A204.1 (cell line): ENCODE data around the gene NR6A1.

Source experiments
- FAIRE-seq: peaks from 2 replicates; lab custom pipeline; 2012; peaks lifted over from hg19 to GRCh38; lab: Jason Lieb, UNC

Gene NR6A1

DNA sequence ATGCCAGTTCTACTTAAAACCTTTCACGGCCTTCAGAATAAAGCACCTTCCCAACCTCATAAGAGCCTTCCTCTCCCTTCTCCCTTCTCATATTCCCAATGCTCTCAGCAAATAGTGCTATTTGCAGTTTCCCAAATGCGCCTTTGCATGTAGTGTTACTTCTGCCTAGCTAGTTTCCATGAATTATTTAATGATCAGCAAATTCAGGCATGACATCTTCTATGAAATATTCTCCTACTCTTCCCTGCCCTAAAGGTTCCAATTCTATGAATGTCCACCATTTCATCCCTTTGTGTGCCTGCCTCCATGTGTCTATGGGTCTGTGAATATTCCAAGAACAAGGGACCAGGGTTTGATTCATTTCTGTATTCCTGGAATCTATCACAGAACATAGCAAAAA, 165.1 kb downstream of the NR6A1 start:
- no peak for FAIRE-seq

DNA sequence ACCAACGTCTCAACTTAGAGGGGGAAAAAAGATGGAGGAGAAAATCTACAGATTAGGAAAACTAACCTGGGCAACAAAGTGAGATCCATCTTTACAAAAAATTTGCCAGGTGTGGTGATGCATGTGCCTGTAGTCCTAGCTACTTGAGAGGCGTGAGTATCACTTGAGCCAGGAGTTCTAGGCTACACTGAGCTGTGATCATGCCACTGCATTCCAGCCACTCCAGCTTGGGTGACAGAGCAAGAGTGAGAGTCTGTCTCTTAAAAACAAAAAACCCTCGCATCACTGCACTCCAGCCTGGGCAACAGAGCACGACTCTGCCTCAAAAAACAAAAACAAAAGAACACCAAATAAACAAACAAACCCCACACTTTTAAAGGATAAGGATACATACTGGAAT, 165.9 kb downstream of the NR6A1 start:
- no peak for FAIRE-seq

DNA sequence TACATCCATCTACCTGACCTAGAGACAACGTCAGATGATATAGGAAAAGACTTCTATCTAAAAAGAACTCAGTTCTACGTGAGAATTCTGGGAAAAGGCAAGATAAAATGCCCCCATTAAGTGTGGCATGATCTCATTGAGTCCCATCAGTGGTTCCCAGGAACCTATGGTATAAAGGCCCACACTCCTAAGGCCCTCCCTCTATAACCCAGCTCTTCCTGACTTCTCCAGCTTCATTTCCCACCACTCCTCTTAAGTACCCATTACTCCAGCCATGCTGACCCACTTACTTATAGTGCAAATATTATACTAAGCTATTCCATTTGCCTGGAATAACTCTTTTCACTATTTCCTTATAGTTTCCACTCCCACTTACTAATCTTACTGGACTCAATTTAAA, 168.5 kb downstream of the NR6A1 start:
- FAIRE-seq, result no peak

DNA sequence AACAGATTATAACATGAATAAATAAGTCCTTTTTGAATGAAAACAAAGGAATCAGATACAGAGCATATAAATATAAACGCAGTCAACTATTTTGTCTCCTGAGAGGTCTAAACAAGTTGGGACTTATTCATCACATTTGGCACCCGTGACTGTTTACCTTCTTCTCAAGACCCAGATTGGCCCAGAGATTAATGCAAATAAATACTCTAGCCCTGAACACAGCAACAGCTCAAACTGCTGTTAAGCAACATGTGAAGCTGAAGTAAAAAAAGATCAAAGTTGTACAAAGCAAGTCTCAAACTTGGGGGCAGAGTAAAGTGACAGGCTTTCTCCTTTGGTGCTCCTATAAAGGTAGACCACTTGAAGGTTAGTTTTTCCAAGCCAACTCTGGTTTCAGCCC, 168.9 kb downstream of the NR6A1 start:
- no peak for FAIRE-seq

DNA sequence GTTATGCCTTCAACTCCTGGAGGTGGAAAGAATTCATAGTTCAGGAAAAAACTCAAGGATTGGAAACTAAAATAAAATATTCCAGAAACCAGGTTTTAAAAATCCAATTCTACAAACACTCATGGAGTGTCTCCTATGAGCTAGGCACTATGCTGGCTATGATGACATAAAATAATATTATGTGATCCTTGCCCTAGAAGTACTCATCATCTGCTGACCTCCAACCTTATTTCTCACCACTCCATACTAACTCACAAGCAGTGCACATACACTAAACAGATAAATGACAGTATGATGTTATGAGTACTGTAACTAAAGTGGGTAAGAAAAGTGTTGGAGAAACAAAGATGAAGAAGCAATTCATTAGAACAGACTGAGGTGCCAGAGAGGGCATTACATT, 170.7 kb downstream of the NR6A1 start:
- no peak for FAIRE-seq

DNA sequence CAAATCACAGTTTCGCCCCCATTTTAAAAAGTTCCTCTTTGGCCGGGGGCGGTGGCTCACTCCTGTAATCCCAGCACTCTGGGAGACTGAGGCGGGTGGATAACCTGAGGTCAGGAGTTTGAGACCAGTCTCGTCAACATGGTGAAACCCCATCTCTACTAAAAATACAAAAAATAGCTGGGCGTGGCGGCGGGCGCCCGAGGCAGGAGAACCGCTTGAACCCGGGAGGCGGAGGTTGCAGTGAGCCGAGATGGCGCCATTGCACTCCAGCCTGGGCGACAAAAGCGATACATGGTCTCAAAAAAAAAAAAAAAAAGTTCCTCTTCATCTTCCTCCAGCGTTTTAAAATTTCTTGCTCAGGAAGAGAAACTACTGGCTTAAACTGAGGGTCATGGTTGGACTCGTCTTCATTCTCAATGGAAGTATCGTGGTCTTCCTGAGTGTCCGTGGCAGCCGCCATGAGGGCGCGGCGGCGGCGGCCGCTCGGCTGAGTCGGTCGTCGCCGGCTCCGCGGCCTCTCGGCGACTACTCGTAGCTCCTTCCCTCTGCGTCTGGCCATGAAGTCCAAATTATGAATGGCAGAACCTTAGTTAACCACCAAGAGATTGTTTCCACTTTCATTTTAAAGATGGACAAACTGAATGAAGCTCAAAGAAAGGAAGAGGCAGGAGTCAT, 171.9 kb downstream of the NR6A1 start:
- no peak for FAIRE-seq

DNA sequence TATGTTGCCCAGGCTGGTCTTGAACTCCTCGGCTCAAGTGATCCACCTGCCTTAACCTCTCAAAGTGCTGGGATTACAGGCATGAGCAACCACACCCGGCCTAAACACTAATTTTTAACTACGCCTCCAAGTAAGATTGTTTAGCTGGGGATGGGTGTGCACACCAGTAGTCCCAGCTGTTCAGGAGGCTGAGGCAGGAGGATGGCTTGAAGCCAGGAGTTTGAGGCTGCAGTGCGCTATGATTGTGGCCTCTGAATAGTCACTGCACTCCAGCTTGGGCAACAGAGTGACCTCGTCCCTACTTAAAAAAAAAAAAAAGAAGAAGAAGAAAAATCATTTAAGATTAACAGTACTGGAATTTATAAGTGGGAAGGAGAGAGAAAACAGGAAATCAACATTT, 173.1 kb downstream of the NR6A1 start:
- no peak for FAIRE-seq

DNA sequence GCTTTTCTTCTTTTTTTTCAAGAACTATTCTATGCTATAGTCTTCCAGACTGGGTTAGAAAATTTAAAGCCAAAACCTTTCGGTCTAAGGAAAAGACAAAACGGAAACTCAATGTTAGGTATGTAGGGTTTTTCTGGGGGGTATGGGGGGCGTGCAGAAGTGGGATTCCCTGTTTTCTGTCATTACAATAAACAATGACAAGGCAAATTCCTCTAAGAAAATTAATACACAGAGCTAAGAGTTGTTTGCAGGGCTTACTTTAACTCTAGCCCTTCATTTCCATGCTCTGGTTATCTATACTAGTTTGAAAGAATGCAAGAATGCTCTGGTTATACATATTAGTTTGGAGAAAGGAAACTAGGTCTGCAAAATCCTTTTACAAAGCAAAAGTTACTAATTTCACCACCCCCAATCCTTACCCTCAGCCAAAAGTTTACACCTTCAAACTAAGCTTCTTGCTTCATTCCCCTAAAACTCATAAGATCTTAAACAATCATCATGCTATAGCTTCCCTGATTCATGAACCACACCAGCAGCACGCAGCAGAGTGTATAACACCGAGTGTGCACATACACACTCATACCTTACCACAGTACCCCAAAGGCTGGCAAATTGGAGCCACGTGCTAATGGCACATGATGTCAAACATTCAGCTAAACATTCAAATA, 174.8 kb downstream of the NR6A1 start:
- no peak for FAIRE-seq

DNA sequence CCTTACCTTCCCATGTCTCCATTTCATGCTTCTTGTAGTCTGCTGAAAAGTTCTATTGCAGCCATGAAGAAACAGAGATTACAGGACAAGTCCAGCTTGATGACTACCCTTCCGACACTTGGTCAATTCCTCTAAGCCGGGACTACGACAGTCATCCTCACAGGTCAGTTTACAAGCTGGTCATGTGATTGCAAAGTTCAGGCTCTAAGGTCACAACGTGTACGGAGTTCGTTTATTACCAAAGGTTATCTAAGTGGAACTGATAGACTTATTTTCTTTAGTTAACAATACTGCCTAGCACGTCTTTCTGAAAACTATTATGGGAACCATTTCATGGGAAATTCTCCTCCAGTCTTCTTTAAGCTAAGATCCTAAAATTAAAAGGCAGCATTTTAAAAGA, 175.4 kb downstream of the NR6A1 start:
- no peak for FAIRE-seq

DNA sequence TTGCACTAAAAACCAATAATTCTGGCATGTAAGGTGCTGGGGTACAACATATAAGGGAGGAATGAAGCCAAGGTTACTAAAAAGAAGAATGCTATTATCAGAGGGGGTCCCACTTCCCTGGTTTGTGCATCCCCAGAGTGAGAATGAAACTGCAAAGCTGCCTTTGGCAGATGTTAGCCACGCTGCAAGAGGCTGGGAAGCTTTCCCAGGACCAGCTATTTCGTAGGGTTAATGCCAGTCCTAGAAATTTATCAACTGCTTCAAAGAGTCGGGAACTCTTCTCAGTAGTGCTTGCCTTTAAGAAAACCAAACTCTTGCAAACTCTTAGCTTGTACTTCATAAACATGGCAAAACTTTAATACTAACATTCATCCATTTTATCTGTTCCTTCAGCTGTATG, 176.4 kb downstream of the NR6A1 start:
- no peak for FAIRE-seq

DNA sequence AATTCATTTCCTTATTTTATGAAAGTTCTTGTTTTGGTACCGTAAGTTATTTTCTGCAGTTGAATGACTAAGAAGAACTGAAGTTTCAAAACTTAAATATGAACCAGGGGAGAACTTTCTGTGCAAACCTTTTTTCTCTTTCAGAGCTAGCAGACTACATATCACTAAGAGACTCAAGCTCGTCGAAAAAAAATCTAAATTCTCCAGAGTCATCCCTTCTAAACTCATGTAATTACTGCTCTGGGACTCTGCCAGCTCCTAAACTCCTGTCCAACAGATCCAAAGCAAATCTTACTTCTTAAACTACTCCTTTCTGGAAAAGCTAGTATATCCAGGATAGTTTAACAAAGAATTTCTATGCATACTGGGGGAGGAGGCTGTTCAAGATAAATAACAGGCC, 176.9 kb downstream of the NR6A1 start:
- FAIRE-seq, result no peak

DNA sequence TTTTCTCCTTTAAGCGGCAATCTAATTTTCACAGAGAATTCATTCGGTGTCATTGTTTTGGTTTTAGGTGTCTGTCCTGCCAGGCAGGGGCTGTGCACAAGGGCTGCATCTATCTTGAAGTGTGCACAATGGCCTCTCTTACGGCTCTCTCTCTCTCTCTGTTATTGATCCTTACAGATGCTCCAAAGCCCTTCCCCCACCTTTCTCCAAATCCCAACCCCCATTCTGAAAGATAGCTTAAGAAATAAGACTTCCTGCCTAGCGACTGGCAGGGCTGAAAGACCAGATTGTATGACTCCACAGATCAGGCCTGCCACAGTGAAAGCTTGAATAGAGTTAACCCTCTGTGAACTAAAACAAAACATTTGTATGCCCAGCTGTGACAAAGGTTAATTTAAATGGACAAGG, 177.5 kb downstream of the NR6A1 start:
- no peak for FAIRE-seq

DNA sequence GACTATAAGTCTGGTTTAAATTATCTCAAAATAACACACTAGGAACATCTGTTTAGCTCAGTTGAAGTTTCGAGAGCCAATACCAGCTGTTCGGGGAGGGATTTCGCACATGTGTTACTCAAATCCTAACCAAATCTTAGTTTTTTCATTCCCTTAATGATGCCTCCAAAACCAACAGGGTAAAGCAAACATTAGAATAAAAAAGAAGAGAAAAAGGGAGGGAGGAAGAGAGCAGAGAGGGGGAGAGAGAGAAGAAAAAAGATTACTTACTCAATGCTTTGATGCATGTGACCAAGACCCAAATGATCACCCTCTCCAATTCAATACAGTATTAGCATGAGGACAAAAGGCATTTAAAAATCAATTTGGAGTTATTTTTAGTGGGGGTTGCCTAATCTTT, 177.9 kb downstream of the NR6A1 start:
- no peak for FAIRE-seq

DNA sequence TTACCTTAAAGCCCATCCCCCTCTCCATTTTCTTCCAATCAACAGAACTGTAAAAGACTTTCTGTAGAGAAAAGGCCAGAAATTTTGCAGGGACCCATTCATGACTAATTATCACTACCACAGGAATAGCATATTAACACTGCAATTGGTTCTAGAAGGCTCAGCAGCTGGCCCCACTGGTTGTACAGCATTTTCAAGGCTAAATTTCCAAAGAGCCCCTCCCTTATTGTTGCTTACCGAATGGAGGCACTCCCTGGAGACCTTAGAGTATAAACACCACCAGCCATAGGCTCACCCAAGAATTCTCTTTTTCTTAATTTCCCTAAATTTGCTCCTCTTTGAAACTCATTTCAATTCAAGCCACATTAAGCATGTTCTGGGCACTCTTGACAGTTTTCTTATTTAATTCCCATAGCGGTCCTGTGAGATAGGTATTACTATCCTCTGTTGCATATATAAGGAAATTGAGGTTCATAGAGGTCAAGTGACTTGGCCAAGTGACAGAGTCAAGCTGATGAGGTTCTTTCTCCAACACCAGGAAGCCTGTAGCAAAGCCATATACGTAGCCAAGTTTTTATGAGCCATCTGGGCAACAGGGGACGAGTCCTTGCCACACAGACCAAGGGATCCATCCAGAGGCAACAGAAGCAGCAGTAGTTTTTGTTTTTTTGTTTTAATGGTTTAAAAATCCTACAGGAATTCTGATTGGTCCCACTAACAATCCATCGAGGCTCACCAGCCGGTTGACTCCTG, 180.0 kb downstream of the NR6A1 start:
- no peak for FAIRE-seq

DNA sequence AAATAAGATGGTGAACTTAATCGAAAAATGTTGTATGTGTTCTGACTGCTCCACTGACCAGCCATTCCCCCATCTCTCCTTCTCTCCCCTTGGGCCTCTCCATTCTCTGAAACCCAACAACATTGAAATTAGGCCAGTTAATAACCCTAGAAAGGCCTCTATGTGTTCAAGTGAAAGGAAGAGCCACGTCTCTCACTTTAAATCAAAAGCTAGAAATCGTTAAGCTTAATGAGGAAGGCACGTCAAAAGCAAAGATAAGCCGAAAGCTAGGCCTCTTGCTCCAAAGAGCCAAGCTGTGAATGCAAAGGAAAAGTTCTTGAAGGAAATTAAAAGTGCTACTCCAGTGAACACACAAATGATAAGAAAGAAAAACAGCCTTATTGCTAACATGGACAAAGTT, 186.5 kb downstream of the NR6A1 start:
- FAIRE-seq, result no peak

DNA sequence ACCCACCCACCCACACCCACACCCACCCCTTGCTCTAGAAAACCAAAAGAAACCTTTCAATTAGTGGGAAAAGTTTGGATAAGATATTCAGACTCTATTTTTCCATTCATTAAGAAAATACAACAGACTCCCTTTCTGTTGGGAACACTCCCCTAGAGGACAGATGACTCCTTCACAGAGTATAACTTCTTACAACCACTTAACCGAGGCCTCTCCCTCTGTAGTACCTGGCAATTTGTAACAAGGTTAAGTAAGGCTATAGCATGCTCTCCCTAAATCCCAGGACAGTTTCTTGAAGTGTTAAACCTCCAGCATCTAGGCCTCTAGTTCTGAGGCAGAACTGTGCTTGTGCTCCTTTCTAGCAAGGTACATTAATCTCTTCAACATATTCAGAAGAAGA, 188.0 kb downstream of the NR6A1 start:
- no peak for FAIRE-seq

DNA sequence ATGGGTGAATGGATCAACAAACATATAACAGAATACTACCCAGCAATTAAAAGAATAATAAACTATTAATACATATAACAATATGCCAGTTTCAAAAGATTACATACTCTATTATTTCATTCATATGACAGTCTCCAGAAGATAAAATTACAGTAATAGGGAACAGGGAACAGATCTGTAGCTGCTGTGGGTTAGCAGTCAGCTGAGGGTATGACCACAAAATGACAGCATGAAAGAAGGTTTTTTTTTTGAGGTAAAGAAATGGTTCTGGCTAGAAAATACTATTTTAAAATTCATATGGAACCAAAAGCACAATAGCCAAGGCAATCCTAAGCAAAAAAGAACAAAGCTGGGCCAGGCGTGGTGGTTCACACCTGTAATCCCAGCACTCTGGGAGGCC, 190.9 kb downstream of the NR6A1 start:
- FAIRE-seq, result no peak

DNA sequence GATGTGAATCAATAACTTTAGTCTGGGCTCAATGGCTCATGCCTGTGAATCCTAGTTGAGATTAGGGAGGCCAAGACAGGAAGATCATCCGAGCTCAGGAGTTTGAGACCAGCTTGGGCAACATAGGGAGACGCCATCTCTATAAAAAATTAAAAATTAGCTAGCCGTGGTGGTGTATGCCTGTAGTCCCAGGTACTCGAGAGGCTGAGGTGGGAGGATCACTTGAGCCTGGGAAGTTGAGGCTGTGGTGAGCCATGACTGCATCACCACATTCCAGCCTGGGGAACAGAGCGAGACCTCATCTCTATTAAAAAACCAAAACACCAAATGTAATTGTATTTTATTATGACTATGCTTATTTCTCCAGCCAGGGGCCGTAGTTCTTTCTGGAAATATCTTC, 194.4 kb downstream of the NR6A1 start:
- no peak for FAIRE-seq

DNA sequence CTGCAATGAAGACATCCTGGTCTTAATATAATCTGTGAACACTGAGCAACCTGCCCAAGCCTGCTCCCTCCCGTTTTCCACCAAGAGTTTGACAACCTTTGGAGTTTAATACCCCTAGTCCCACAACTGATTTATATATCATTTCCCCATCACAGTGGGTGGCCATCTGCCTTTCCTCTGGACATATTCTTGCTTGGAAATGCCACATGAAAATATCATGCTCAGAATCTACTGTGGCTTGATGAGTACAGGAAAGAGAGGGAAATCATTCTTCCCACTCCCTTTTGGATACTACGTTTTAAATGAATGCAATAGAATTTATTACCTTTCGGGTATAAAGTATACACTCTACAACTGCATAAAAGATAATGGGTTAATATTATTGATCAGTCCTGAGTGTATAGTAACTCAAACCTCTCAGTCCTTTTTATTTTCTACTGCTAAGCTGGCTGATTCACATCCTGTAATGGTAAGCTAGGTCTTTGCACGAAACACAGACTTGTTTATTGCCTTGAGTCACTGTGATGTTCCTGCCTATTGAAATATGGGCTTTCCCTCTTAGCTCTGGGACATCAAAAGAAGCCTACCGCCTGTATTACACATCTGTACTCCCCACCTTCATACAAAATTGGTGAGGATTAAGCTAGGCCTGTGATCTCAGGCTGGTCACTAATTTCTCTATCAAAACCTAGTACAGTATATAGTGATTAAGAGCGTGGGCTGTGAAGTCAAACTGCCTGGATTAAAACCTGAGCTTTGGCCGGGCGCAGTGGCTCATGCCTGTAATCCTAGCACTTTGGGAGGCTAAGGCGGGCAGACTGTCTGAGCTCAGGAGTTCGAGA, 196.4 kb downstream of the NR6A1 start:
- no peak for FAIRE-seq

DNA sequence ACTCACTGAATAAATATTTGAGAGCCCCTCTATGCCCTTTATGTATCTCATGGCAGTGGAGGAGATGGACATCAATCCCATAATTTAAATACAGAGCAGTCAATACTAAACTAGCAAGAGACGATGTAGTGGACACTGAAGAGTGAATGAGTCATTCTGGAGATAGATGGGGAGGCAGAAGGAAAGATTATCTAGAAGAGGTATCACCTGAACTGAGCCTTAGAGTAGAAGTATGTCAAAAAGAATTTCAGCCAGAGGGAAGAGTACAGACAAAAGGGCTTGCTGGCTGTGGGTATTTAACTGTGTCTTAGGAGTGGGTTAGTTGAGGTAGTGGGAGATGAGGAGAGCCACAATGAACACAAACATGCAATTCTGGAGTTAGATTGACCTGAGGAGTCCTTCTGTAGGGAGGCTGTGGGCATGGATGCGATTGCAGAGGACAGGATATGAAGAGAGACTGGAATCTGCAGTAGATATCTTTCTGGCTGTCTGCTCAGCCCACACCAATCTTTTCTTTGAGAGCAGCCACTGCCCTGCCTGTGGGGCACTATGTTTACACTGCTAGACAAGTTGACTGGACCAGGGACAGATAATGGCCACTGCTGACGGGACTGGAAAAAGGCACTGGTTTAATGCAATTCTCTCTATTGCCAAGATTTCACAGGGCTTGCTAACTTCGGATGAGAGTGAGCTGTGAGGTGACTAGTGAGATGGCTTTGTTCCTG, 200.0 kb downstream of the NR6A1 start:
- no peak for FAIRE-seq

DNA sequence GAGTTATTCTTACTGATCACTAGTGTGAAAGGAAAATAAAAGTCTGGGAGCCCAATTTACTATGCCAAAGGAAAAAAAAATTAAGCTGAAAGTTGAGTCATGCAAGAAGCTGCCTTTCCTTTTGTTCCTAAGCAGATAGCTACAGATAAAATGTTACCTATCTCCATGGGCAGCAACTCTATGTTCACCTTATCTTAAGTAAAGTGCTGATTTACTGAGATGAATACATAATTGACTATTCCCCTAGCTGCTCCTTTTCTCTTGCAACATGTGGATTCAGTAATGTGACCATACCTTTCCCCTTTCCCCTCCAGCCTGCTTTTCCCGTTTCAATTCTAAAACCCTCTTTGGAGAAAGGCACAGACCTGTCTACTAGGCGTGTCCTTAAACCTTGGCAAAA, 201.2 kb downstream of the NR6A1 start:
- no peak for FAIRE-seq

DNA sequence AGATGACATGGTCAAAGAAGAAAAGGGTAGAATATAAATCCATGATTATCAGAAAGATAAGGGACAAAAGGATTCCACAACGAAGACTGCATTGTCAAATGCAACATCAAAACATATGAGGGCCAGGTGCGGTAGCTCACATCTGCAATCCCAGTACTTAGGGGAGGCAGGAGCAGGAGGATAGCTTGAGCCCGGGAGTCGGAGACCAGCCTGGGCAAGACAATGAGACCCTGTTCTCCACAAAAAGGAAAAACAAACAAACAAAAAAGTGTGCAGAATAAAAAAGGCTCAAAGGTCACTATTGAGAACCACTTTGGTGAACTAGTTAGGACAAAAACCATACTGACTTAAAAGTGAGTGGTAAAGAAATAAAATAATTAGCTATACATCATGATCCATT, 203.7 kb downstream of the NR6A1 start:
- FAIRE-seq, result no peak
